Stomach (tissue), 4 donors: ENCODE measurements around the gene BCL11B.

Experiments
- CTCF ChIP-seq, 7 experiments: fragments of 450-650 bp in 4 of 7; fragments of 200-600 bp in 3 of 7; sonication (generic) in 3 of 7; IDR thresholded peaks; one replicate each; pipeline ENCODE4 v1.5.1; 2016 to 2019; ENCODE audit warnings: antibody characterized with exemption in 7 of 7, control low read depth in 2 of 7, mild to moderate bottlenecking in 1 of 7
- POLR2A ChIP-seq, 4 donors: fragments of 450-650 bp; IDR thresholded peaks; one replicate each; pipeline ENCODE4 v1.6.1; 2016; ENCODE audit warnings: antibody characterized with exemption in 4 of 4, control low read depth in 2 of 4, mild to moderate bottlenecking in 1 of 4, moderate library complexity in 1 of 4
- POLR2AphosphoS5 ChIP-seq, 3 donors: sonication (generic); formaldehyde crosslinking; IDR thresholded peaks; one replicate each; pipeline ENCODE4 v1.6.1; 2016; ENCODE audit warnings: antibody characterized with exemption in 3 of 3

- TF ChIP-seq CTCF (IDR thresholded peaks at IDR 0.05) = no peak
- no peak for TF ChIP-seq POLR2AphosphoS5 (IDR thresholded peaks at IDR 0.05)
- no peak for TF ChIP-seq POLR2A (IDR thresholded peaks at IDR 0.05)
Measured at GRCh38 chr14:99288948-99289347, 17.0 kb upstream of the BCL11B start.
